UCSD-AML1 (cell line): ENCODE results near the gene CMTM5.

Experiments used
- DNase-seq: peaks from one replicate; lab custom pipeline; 2025; ENCODE audit not compliant: unreplicated experiment; lab: John Stamatoyannopoulos, UW

The CMTM5 gene

GRCh38 chr14:23358042-23358441 is 18.8 kb upstream of the CMTM5 start:
- DNase-seq: no peak

GRCh38 chr14:23358553-23359166 is 18.2 kb upstream of the CMTM5 start:
- DNase-seq: no peak

GRCh38 chr14:23359167-23359626 is 17.6 kb upstream of the CMTM5 start:
- no peak for DNase-seq

- DNase-seq: no peak
These were observed 17.0 kb upstream of the CMTM5 start for GRCh38 chr14:23359722-23360447.

GRCh38 chr14:23360496-23360895 is 16.4 kb upstream of the CMTM5 start:
- DNase-seq: no peak

- DNase-seq: no peak
These were observed 15.5 kb upstream of the CMTM5 start for GRCh38 chr14:23361320-23361719.

- no peak for DNase-seq
These were observed 15.1 kb upstream of the CMTM5 start for GRCh38 chr14:23361763-23362162.

- DNase-seq: no peak
These were observed 14.6 kb upstream of the CMTM5 start for GRCh38 chr14:23362200-23362599.

- DNase-seq: no peak
These were observed 12.4 kb upstream of the CMTM5 start for GRCh38 chr14:23364164-23365035.

- DNase-seq: no peak
These were observed 11.7 kb upstream of the CMTM5 start, which contains the start of gene EFS for GRCh38 chr14:23365036-23365731. EFS (minus strand) TSS chr14:23365172; CDS start chr14:23365025, 147 bp downstream.

GRCh38 chr14:23365732-23366425 is 11.0 kb upstream of the CMTM5 start:
- DNase-seq: no peak

GRCh38 chr14:23366426-23366921 is 10.4 kb upstream of the CMTM5 start:
- DNase-seq: no peak

GRCh38 chr14:23370221-23370620 is 6.6 kb upstream of the CMTM5 start:
- DNase-seq: no peak

GRCh38 chr14:23371865-23372264 is 5.0 kb upstream of the CMTM5 start:
- no peak for DNase-seq

GRCh38 chr14:23372509-23372908 is 4.3 kb upstream of the CMTM5 start, which contains the start of gene IL25:
IL25 (plus strand) TSS chr14:23372809.
- no peak for DNase-seq

GRCh38 chr14:23373041-23373440 is 3.8 kb upstream of the CMTM5 start:
- DNase-seq: no peak

- DNase-seq: no peak
These were observed 1.2 kb upstream of the CMTM5 start for GRCh38 chr14:23375527-23376251.

- DNase-seq: no peak
These were observed 328 bp downstream of the CMTM5 start for GRCh38 chr14:23377198-23377550.
